GM12878 (cell line): ENCODE results near the gene MAN1A1. TPM values are rescaled to one million over a fixed set of nuclear protein-coding genes. Genes with fewer than 3 reads are reported as not detected.

Source experiments
- CEBPB ChIP-seq, 2 experiments: fragments of 150-350 bp in 1 of 2; IDR thresholded peaks; 2 replicates each; pipeline ENCODE4 v1.6.1; 2012 to 2014; ENCODE audit warnings: low read depth in 2 of 2, low read length in 2 of 2, borderline replicate concordance in 1 of 2, inconsistent platforms in 1 of 2
- CHD4 ChIP-seq: fragments of 200-600 bp; sonication (generic); IDR thresholded peaks from 2 replicates; pipeline ENCODE4 v1.6.1; 2016; ENCODE audit warnings: mild to moderate bottlenecking
- CREM ChIP-seq: IDR thresholded peaks from 2 replicates; pipeline ENCODE4 v1.6.1; 2014; ENCODE audit warnings: antibody characterized with exemption, low read depth
- EED ChIP-seq: sonication (generic); IDR thresholded peaks from 2 replicates; pipeline ENCODE4 v1.6.1; 2016; ENCODE audit warnings: antibody characterized with exemption, low read depth
- GABPA ChIP-seq: IDR thresholded peaks from 2 replicates; pipeline ENCODE4 v1.6.1; 2014; ENCODE audit warnings: antibody characterized with exemption, low read depth, mild to moderate bottlenecking, inconsistent platforms
- JUND ChIP-seq: IDR thresholded peaks from 2 replicates; pipeline ENCODE4 v1.6.1; 2012; ENCODE audit warnings: low read depth, mild to moderate bottlenecking, low read length, improper control_type of control experiment, moderate library complexity
- KAT2A ChIP-seq: conservative IDR thresholded peaks from 2 replicates; pipeline ENCODE4 v1.6.1; 2011; ENCODE audit warnings: low read depth, low read length; ENCODE audit not compliant: control insufficient read depth
- RB1 ChIP-seq: fragments of 450-650 bp; formaldehyde crosslinking; IDR thresholded peaks from 2 replicates; pipeline ENCODE4 v1.6.1; 2017; ENCODE audit warnings: mild to moderate bottlenecking, borderline replicate concordance
- RCOR1 ChIP-seq: conservative IDR thresholded peaks from 2 replicates; pipeline ENCODE4 v1.6.1; 2012; ENCODE audit warnings: low read depth, low read length, improper control_type of control experiment
- SMARCA5 ChIP-seq: fragments of 450-650 bp; IDR thresholded peaks from 2 replicates; pipeline ENCODE4 v1.6.1; 2017; ENCODE audit warnings: mild to moderate bottlenecking
- SP1 ChIP-seq: IDR thresholded peaks from one replicate; pipeline ENCODE4 v1.6.1; 2011; ENCODE audit warnings: low read depth, low read length
- SPI1 ChIP-seq: IDR thresholded peaks from 2 replicates; pipeline ENCODE4 v1.6.1; 2011; ENCODE audit warnings: low read depth, mild to moderate bottlenecking, low read length, moderate library complexity, borderline replicate concordance; ENCODE audit not compliant: insufficient read depth
- STAT3 ChIP-seq: IDR thresholded peaks from 2 replicates; pipeline ENCODE4 v1.6.1; 2011; ENCODE audit warnings: low read depth, low read length, improper control_type of control experiment
- TBL1XR1 ChIP-seq: IDR thresholded peaks from 2 replicates; pipeline ENCODE4 v1.6.1; 2012; ENCODE audit warnings: low read depth, low read length, improper control_type of control experiment
- ZBED1 ChIP-seq: IDR thresholded peaks from 2 replicates; pipeline ENCODE4 v1.6.1; 2016; ENCODE audit warnings: borderline replicate concordance
- polyA plus RNA-seq, 11 experiments: library from polyadenylated mRNA; depleted of rRNA in 4 of 11; unstranded in 6 of 11; stranded (reverse) in 5 of 11; fragments of >200 nt; fragmentation: Nextera tagmentation in 4 of 11; fragmentation: Illumina TruSeq in 1 of 11; extraction: Ambion mirVana in 4 of 11; extraction: Trizol in 1 of 11; gene quantifications; 1 replicate in 1 of 11; 2 replicates in 10 of 11; pipeline versions ENCODE4 v1.2.1 to v1.2.3, GENCODE V29; 2011 to 2016; ENCODE audit warnings: inconsistent platforms in 2 of 11, missing spikeins in 2 of 11, low read depth in 1 of 11
- total RNA-seq, 4 experiments: library from RNA; depleted of rRNA in 3 of 4; stranded (reverse); fragments of >200 nt in 3 of 4; fragmentation: Illumina TruSeq in 1 of 4; extraction: Trizol in 1 of 4; gene quantifications; 2 replicates each; pipeline versions ENCODE4 v1.2.1 to v1.2.3, GENCODE V29; 2013 to 2021
- TF ChIP-seq, protein P1 (sequence below), 3 experiments: IDR thresholded peaks in 2 of 3; conservative IDR thresholded peaks in 1 of 3; 2 replicates each; pipeline ENCODE4 v1.5.1; 2011; ENCODE audit warnings: low read depth in 3 of 3, low read length in 3 of 3, mild to moderate bottlenecking in 3 of 3, control low read depth in 2 of 3, moderate library complexity in 2 of 3, inconsistent platforms in 1 of 3, mixed read lengths in 1 of 3; ENCODE audit not compliant: control insufficient read depth in 2 of 3, insufficient read depth in 1 of 3; ENCODE audit errors: extremely low read depth in 1 of 3
- TF ChIP-seq, protein P2 (sequence below): fragments of 450-650 bp; IDR thresholded peaks from 2 replicates; pipeline ENCODE4 v1.6.1; 2017; ENCODE audit warnings: mild to moderate bottlenecking, low read depth, inconsistent platforms; ENCODE audit not compliant: poor library complexity, severe bottlenecking
- TF ChIP-seq, protein P3 (sequence below): fragments of 450-650 bp; conservative IDR thresholded peaks from 2 replicates; pipeline ENCODE4 v1.6.1; 2017; ENCODE audit warnings: mild to moderate bottlenecking, moderate library complexity
- TF ChIP-seq, protein P4 (sequence below): IDR thresholded peaks from 2 replicates; pipeline ENCODE4 v1.6.1; 2012; ENCODE audit warnings: mild to moderate bottlenecking, low read depth, low read length
- TF ChIP-seq, protein P5 (sequence below): IDR thresholded peaks from 2 replicates; pipeline ENCODE4 v1.6.1; 2012; ENCODE audit warnings: low read depth, low read length, improper control_type of control experiment

Gene MAN1A1
- total and polyA plus RNA-seq, 10 of the 15 experiments (the other 5 are each of a cell fraction or from before 2014, with no cell fraction given), result 5.4 to 28.1 (median 19.5) TPM

DNA sequence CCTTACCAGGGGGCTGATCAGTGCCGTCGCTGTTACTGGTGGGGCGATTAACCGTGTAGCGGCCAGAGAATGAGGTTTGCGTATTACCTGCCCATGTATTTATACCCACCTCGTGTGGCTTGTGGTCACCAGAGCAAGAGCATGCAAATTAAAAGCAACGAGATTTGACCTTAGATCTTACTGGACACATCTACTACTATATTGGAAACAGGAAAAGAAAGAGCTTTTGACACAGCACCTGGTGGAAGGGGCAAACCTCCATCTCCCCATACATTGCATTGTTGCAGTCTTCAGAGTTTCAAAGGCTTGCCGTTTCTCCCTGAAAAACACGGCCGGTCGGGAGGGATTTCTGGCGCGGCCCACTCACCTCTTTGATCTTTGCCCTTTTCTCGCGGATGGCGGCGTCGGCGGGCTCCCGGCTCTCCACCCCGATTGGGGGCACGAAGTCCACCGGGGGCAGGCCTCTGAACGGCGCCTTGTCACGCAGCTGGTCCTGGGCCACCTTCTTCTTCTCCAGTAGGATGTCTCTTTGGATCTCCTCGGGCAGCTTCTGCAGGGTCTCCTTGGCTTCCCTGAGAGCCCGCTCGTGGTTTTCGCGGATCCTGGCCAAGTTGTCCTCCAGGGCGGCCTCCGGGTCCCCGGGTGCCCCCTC is 1.3 kb downstream of the MAN1A1 start (continued):
- TF ChIP-seq SMARCA5 (no peak), CHD4 (no peak), SPI1 (no peak), CEBPB (IDR thresholded peaks at IDR 0.05; ENCODE audit: borderline replicate concordance in 1 of 2, low read depth in 2 of 2, low read length in 2 of 2) (no peak), EED (no peak), ZBED1 (peak; percentile 48; the same call in 1 of the 2 replicates), RCOR1 (no peak), SP1 (peak; percentile 5), JUND (no peak), KAT2A (no peak), STAT3 (no peak), CREM (peak; percentile 11; the same call in 1 of the 2 replicates), TBL1XR1 (no peak), GABPA (no peak), RB1 (no peak)
- TF ChIP-seq, protein P1, sequence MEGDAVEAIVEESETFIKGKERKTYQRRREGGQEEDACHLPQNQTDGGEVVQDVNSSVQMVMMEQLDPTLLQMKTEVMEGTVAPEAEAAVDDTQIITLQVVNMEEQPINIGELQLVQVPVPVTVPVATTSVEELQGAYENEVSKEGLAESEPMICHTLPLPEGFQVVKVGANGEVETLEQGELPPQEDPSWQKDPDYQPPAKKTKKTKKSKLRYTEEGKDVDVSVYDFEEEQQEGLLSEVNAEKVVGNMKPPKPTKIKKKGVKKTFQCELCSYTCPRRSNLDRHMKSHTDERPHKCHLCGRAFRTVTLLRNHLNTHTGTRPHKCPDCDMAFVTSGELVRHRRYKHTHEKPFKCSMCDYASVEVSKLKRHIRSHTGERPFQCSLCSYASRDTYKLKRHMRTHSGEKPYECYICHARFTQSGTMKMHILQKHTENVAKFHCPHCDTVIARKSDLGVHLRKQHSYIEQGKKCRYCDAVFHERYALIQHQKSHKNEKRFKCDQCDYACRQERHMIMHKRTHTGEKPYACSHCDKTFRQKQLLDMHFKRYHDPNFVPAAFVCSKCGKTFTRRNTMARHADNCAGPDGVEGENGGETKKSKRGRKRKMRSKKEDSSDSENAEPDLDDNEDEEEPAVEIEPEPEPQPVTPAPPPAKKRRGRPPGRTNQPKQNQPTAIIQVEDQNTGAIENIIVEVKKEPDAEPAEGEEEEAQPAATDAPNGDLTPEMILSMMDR (IDR thresholded peaks at IDR 0.05 in 2 of 3, conservative IDR thresholded peaks at IDR 0.05 in 1 of 3; ENCODE audit: control insufficient read depth in 2 of 3, extremely low read depth in 1 of 3, insufficient read depth in 1 of 3, low read depth in 3 of 3, low read length in 3 of 3), result no peak
- TF ChIP-seq, protein P2, sequence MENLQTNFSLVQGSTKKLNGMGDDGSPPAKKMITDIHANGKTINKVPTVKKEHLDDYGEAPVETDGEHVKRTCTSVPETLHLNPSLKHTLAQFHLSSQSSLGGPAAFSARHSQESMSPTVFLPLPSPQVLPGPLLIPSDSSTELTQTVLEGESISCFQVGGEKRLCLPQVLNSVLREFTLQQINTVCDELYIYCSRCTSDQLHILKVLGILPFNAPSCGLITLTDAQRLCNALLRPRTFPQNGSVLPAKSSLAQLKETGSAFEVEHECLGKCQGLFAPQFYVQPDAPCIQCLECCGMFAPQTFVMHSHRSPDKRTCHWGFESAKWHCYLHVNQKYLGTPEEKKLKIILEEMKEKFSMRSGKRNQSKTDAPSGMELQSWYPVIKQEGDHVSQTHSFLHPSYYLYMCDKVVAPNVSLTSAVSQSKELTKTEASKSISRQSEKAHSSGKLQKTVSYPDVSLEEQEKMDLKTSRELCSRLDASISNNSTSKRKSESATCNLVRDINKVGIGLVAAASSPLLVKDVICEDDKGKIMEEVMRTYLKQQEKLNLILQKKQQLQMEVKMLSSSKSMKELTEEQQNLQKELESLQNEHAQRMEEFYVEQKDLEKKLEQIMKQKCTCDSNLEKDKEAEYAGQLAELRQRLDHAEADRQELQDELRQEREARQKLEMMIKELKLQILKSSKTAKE, result no peak
- TF ChIP-seq, protein P3, sequence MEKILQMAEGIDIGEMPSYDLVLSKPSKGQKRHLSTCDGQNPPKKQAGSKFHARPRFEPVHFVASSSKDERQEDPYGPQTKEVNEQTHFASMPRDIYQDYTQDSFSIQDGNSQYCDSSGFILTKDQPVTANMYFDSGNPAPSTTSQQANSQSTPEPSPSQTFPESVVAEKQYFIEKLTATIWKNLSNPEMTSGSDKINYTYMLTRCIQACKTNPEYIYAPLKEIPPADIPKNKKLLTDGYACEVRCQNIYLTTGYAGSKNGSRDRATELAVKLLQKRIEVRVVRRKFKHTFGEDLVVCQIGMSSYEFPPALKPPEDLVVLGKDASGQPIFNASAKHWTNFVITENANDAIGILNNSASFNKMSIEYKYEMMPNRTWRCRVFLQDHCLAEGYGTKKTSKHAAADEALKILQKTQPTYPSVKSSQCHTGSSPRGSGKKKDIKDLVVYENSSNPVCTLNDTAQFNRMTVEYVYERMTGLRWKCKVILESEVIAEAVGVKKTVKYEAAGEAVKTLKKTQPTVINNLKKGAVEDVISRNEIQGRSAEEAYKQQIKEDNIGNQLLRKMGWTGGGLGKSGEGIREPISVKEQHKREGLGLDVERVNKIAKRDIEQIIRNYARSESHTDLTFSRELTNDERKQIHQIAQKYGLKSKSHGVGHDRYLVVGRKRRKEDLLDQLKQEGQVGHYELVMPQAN, result no peak
- TF ChIP-seq, protein P4, sequence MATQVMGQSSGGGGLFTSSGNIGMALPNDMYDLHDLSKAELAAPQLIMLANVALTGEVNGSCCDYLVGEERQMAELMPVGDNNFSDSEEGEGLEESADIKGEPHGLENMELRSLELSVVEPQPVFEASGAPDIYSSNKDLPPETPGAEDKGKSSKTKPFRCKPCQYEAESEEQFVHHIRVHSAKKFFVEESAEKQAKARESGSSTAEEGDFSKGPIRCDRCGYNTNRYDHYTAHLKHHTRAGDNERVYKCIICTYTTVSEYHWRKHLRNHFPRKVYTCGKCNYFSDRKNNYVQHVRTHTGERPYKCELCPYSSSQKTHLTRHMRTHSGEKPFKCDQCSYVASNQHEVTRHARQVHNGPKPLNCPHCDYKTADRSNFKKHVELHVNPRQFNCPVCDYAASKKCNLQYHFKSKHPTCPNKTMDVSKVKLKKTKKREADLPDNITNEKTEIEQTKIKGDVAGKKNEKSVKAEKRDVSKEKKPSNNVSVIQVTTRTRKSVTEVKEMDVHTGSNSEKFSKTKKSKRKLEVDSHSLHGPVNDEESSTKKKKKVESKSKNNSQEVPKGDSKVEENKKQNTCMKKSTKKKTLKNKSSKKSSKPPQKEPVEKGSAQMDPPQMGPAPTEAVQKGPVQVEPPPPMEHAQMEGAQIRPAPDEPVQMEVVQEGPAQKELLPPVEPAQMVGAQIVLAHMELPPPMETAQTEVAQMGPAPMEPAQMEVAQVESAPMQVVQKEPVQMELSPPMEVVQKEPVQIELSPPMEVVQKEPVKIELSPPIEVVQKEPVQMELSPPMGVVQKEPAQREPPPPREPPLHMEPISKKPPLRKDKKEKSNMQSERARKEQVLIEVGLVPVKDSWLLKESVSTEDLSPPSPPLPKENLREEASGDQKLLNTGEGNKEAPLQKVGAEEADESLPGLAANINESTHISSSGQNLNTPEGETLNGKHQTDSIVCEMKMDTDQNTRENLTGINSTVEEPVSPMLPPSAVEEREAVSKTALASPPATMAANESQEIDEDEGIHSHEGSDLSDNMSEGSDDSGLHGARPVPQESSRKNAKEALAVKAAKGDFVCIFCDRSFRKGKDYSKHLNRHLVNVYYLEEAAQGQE, result no peak
- TF ChIP-seq, protein P5, sequence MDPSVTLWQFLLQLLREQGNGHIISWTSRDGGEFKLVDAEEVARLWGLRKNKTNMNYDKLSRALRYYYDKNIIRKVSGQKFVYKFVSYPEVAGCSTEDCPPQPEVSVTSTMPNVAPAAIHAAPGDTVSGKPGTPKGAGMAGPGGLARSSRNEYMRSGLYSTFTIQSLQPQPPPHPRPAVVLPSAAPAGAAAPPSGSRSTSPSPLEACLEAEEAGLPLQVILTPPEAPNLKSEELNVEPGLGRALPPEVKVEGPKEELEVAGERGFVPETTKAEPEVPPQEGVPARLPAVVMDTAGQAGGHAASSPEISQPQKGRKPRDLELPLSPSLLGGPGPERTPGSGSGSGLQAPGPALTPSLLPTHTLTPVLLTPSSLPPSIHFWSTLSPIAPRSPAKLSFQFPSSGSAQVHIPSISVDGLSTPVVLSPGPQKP, result no peak
